CD4-positive, CD25-positive, alpha-beta regulatory T cell (primary cell): ENCODE measurements around the gene EHMT1. TPM values are rescaled to one million over a fixed set of nuclear protein-coding genes. Genes with fewer than 3 reads are reported as not detected.
"Not testable (repeated sequence)": the region's sequence is repeated elsewhere in the genome, so short reads cannot be mapped to it uniquely, and the experiment has no call there.

ENCODE experiments used
- ATAC-seq, 2 donors: fragments of 150-1000 bp; cut with Tn5 transposase; one replicate each; pipeline ENCODE4 v1.10.0; 2021; ENCODE audit warnings: low read depth in 2 of 2, moderate number of reproducible peaks in 2 of 2, moderate library complexity in 1 of 2
- DNase-seq, 3 donors: peaks; one replicate each; pipeline versions ENCODE4 v3.0.0 to v3.0.0-alpha.2; 2012 to 2022; ENCODE audit warnings: mixed read lengths in 1 of 3
- H3K27ac ChIP-seq: one replicate; pipeline ENCODE4 v1.7.0; 2013; ENCODE audit warnings: mild to moderate bottlenecking, low read length; ENCODE audit not compliant: insufficient read depth, poor library complexity, severe bottlenecking
- H3K27me3 ChIP-seq: one replicate; pipeline ENCODE4 v1.7.0; 2013; ENCODE audit warnings: low read length; ENCODE audit not compliant: control insufficient read depth, insufficient read depth
- H3K36me3 ChIP-seq: one replicate; pipeline ENCODE4 v1.7.0; 2013; ENCODE audit warnings: mild to moderate bottlenecking, low read length, moderate library complexity; ENCODE audit not compliant: control insufficient read depth, insufficient read depth
- H3K4me1 ChIP-seq: 2 replicates; pipeline ENCODE4 v1.7.0; 2013; ENCODE audit warnings: mild to moderate bottlenecking, low read length; ENCODE audit not compliant: insufficient read depth, control insufficient read depth, poor library complexity, severe bottlenecking
- H3K4me3 ChIP-seq: one replicate; pipeline ENCODE4 v1.7.0; 2013; ENCODE audit warnings: low read depth, mild to moderate bottlenecking, low read length, moderate library complexity
- H3K9me3 ChIP-seq, 2 experiments: 1 replicate in 1 of 2; 2 replicates in 1 of 2; pipeline ENCODE4 v1.7.0; 2013; ENCODE audit warnings: low read length in 2 of 2, mild to moderate bottlenecking in 1 of 2, moderate library complexity in 1 of 2; ENCODE audit not compliant: control insufficient read depth in 2 of 2
- H3K27ac Mint-ChIP-seq, 3 donors: one replicate each; pipeline ENCODE4 v1.8.0; 2020 to 2022; ENCODE audit warnings: mild to moderate bottlenecking in 3 of 3, mixed read lengths in 3 of 3, moderate library complexity in 2 of 3
- H3K27me3 Mint-ChIP-seq: one replicate; pipeline ENCODE4 v1.8.0; 2022; ENCODE audit warnings: mild to moderate bottlenecking, mixed read lengths
- H3K36me3 Mint-ChIP-seq: one replicate; pipeline ENCODE4 v1.8.0; 2020; ENCODE audit warnings: mixed read lengths
- H3K4me1 Mint-ChIP-seq, 4 donors: one replicate each; pipeline ENCODE4 v1.8.0; 2020 to 2022; ENCODE audit warnings: mixed read lengths in 4 of 4, mild to moderate bottlenecking in 1 of 4
- H3K4me3 Mint-ChIP-seq, 4 donors: one replicate each; pipeline ENCODE4 v1.8.0; 2020 to 2022; ENCODE audit warnings: mild to moderate bottlenecking in 4 of 4, mixed read lengths in 4 of 4, moderate library complexity in 3 of 4
- H3K9me3 Mint-ChIP-seq, 7 donors: one replicate each; pipeline ENCODE4 v1.8.0; 2020 to 2022; ENCODE audit warnings: mixed read lengths in 7 of 7, mild to moderate bottlenecking in 3 of 7, moderate library complexity in 2 of 7
- polyA plus RNA-seq, 4 donors: library from polyadenylated mRNA; unstranded; fragments of 300-500 nt; fragmentation: Illumina TruSeq; gene quantifications; one replicate each; pipeline ENCODE4 v1.2.3, GENCODE V29; 2021
- total RNA-seq: library from RNA; stranded (reverse); gene quantifications from one replicate; pipeline ENCODE4 v1.2.3, GENCODE V29; 2022

Gene EHMT1
- total and polyA plus RNA-seq, 5 donors from 2014 or later: 17.9 to 142 (median 20.0) TPM

DNA sequence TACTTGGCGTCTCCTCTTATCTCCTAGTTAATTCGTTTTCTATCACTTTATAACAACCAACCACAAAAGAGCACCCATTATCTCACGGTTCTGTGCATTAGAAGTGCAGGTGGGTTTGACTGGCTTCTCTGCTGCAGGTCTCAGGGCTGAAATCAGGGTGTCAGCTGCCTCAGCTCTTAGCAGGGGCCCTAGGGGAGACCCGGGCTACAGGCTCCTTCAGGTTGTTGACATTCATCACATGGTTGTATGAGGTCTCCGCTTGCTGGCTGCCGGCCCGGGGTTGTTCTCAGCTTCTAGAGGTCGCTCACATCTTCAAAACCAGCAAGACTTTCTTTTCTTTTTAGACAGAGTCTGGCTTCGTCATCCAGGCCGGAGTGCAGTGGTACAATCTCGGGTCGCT lies 25.6 kb upstream of the EHMT1 start:
- ATAC-seq: no peak
- no peaks in the 10 kb centered on the region for H3K9me3 ChIP-seq
- Mint-ChIP-seq H3K4me1 (peaks cover 0 to 17% (median 4%) of the 10 kb centered on the region in 4 donors), H3K36me3 (peaks cover under 1% of the 10 kb centered on the region), H3K4me3 (peak overlapping the region; percentile 33 to 72 (median 53)), H3K9me3 (no peaks in the 10 kb centered on the region), H3K27ac (no peak overlapping the region), H3K27me3 (no peaks in the 10 kb centered on the region)
- H3K4me1 ChIP-seq: peaks cover 19% of the 10 kb centered on the region
- H3K4me3 ChIP-seq: no peak overlapping the region
- H3K27ac ChIP-seq: no peak overlapping the region
- no peak for DNase-seq
- H3K27me3 ChIP-seq: no peaks in the 10 kb centered on the region
- peaks cover under 1% of the 10 kb centered on the region for H3K36me3 ChIP-seq

DNA sequence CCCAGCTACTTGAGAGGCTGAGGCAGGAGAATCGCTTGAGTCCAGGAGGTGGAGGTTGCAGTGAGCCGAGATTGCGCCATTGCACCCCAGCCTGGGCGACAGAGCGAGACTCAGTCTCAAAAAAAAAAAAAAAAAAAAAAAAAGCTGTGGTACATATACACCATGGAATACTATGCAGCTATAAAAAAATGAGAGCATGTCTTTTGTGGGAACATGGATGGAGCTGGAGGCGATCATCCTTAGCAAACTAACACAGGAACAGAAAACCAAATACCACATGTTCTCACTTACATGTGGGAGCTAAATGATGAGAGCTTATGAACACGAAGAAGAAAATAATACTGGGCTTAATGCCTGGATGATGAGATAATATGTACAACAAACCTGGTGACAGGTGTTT lies 22.2 kb upstream of the EHMT1 start:
- not testable (repeated sequence) for H3K4me3 Mint-ChIP-seq, H3K9me3 Mint-ChIP-seq, H3K27ac Mint-ChIP-seq, H3K36me3 ChIP-seq, ATAC-seq, H3K4me1 ChIP-seq, H3K27me3 Mint-ChIP-seq, H3K4me1 Mint-ChIP-seq, H3K4me3 ChIP-seq, DNase-seq, H3K9me3 ChIP-seq, H3K36me3 Mint-ChIP-seq, H3K27me3 ChIP-seq, H3K27ac ChIP-seq

DNA sequence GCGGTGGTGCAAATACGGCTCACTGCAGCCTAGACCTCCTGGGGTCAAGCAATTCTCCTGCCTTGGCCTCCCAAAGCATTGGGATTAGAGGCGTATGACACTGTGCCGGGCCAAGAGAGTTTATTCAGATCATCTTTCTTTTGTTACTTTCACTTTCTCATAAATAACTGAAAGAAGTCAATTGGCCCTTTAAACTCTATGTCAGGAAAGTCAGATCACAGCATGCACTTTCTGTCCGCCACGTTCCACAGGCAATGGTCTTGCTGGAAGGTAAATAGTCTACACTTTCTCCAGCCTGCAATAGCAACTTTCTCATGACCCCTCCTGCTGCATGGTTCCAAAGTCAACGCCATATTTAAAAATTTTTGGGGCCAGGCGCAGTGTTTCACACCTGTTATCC lies 19.9 kb upstream of the EHMT1 start:
- no peak overlapping the region for H3K27ac ChIP-seq
- H3K27me3 Mint-ChIP-seq: peaks cover 6% of the 10 kb centered on the region
- no peaks in the 10 kb centered on the region for H3K4me1 ChIP-seq
- no peaks in the 10 kb centered on the region for H3K27me3 ChIP-seq
- H3K36me3 Mint-ChIP-seq: no peaks in the 10 kb centered on the region
- ATAC-seq: no peak
- no peak overlapping the region for H3K27ac Mint-ChIP-seq
- peaks cover 0 to 4% (median 3%) of the 10 kb centered on the region in 4 donors for H3K4me1 Mint-ChIP-seq
- no peak for DNase-seq
- no peaks in the 10 kb centered on the region for H3K9me3 Mint-ChIP-seq
- H3K4me3 Mint-ChIP-seq: no peak overlapping the region
- H3K4me3 ChIP-seq: no peak overlapping the region
- H3K36me3 ChIP-seq: no peaks in the 10 kb centered on the region
- H3K9me3 ChIP-seq: no peaks in the 10 kb centered on the region

DNA sequence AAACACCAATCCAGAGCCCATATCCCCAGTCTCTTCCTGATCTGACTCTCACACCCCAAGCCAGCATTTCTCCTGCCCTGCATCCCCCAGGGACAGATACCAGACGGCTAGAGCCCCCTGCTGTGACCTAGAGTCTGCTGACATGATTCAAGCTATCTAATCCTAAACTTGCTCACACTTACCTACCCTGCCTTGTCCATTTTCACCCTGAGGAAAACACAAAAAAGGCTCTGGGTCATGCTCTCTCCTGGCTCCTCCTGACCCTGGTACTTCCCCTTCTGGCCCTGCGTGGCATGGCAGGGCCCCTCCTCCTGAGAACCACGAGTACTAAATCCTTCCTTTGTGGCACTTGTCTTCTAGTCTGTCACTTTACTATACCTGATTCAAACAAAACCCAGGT lies 16.1 kb upstream of the EHMT1 start:
- no peak for DNase-seq
- no peak for ATAC-seq
- peak overlapping the region; percentile 7 to 73 (median 64) for H3K4me3 Mint-ChIP-seq

DNA sequence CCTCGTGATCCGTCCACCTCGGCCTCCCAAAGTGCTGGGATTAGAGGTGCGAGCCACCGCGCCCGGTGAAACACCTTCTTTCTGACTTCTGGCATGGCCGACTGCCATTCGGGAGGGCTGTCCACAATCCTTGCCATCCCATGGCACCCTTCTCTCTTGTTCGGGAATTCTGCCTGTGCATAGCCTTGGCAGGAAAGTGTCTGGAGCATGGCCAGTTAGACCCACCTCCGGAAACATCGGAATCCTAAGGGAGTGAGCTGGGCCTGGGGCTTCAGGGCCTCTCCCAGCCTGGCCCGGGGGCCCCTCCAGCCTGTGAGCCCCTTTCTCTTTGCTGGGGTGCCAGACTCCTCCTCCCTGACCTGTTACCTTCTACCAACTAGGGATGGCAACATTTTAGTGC lies 14.9 kb upstream of the EHMT1 start:
- no peaks in the 10 kb centered on the region for H3K9me3 ChIP-seq
- Mint-ChIP-seq H3K4me3 (peak overlapping the region; percentile 41 to 76 (median 68)), H3K4me1 (peaks cover 4 to 22% (median 8%) of the 10 kb centered on the region in 4 donors), H3K9me3 (no peaks in the 10 kb centered on the region), H3K36me3 (no peaks in the 10 kb centered on the region), H3K27me3 (peaks cover 3% of the 10 kb centered on the region), H3K27ac (no peak overlapping the region)
- peaks cover 23% of the 10 kb centered on the region for H3K4me1 ChIP-seq
- H3K27ac ChIP-seq: no peak overlapping the region
- DNase-seq (no peak), ATAC-seq (no peak)
- H3K27me3 ChIP-seq: no peaks in the 10 kb centered on the region
- peaks cover 2% of the 10 kb centered on the region for H3K36me3 ChIP-seq
- no peak overlapping the region for H3K4me3 ChIP-seq

More for the DNA sequence above, 16.1 kb upstream of the EHMT1 start:
- H3K9me3 ChIP-seq: no peaks in the 10 kb centered on the region
- no peak overlapping the region for H3K4me3 ChIP-seq
- H3K36me3 Mint-ChIP-seq: no peaks in the 10 kb centered on the region
- no peaks in the 10 kb centered on the region for H3K27me3 ChIP-seq
- H3K27me3 Mint-ChIP-seq: peaks cover 6% of the 10 kb centered on the region
- H3K9me3 Mint-ChIP-seq: no peaks in the 10 kb centered on the region
- peaks cover 21% of the 10 kb centered on the region for H3K4me1 ChIP-seq
- H3K27ac Mint-ChIP-seq: no peak overlapping the region
- no peak overlapping the region for H3K27ac ChIP-seq
- H3K36me3 ChIP-seq: no peaks in the 10 kb centered on the region
- peaks cover 4 to 18% (median 10%) of the 10 kb centered on the region in 4 donors for H3K4me1 Mint-ChIP-seq

DNA sequence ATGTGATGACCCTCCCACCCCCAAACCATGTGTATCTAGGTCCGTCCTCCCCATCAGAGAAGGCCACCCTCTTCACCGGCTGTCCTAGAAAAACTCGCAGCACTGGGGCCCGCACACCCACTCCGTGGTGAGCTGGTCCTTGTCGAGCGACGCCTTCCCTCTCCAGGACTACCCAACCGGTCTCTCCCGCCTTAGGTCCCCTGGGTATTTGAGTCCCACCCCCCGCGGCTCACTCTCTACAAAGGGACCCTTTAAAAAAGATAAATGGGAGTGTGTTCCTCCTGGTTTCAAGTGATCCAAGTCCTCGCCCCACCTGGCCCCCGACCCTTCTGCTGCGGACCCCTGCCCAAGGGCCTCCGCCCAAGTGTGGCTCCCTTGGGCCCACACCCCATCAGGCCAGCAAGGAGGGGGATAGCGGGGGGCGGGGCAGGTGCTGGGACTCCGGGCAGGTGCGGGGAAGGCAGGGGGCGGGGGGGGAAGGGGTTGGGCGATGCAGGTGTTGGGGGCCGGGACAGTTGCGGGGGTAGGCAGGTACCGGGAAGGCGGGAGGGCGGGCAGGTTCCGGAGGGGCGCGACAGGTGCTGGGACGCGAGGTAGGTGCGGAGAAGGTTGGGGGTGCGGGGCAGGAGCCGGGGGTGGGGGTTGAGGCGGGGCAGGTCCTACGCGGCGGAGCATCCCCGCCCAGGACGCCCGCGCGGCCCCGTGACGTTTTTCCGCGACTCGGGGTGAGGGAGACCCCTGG lies 14.3 kb upstream of the EHMT1 start:
- no peaks in the 10 kb centered on the region for H3K27me3 Mint-ChIP-seq
- peaks cover 23% of the 10 kb centered on the region for H3K4me1 ChIP-seq
- no peaks in the 10 kb centered on the region for H3K36me3 Mint-ChIP-seq
- H3K27ac ChIP-seq: peak overlapping the region; percentile 66
- peak overlapping the region; percentile 41 to 76 (median 68) for H3K4me3 Mint-ChIP-seq
- ATAC-seq (no peak), DNase-seq (no peak)
- no peak overlapping the region for H3K27ac Mint-ChIP-seq
- H3K9me3 ChIP-seq: no peaks in the 10 kb centered on the region
- H3K9me3 Mint-ChIP-seq: no peaks in the 10 kb centered on the region
- H3K36me3 ChIP-seq: peaks cover 2% of the 10 kb centered on the region
- H3K4me1 Mint-ChIP-seq: peaks cover 4 to 20% (median 8%) of the 10 kb centered on the region in 4 donors
- no peak overlapping the region for H3K4me3 ChIP-seq
- no peaks in the 10 kb centered on the region for H3K27me3 ChIP-seq

DNA sequence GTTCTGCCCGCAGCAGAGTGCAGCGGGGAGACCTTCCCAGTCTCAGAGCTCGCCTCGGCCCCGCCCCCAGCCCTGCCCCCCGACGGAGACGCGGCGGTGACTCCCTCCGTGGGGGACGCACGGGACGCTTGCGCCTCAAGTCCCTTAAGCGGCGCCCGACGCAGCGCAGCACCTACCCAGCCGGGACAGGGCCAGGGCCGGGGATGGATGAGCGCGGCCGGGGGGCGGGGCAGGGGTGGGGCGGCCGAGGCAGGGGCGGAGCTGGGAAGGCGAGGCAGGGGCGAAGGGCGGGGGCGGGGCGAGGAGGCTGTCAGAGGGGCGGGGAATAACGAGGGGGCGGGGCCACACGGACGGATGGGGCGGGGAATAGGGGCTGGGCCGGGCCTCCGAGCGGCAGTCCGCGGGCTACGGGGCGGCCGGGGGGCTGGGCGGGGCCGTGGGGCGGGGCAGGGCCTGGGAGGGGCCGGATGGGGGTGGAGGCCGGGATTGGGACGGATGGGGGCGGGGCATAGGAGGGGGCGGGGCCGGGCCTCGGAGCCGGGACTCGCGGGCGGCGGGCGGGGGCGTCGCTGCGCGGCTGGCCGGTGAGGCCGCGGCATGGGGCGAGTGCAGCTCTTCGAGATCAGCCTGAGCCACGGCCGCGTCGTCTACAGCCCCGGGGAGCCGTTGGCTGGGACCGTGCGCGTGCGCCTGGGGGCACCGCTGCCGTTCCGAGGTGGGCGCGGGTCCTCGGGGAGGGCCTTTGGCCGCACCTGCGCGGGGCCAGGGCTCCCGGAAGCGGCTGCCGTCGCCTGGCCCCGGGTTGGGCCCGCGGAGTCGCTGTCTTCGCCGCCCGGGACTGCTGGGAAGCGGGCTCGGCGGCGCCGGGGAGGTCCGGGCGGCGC lies 13.4 kb upstream of the EHMT1 start, which contains the start of gene ARRDC1:
ARRDC1 (plus strand) TSS at position 566 of the 884 bp plus-strand sequence; CDS start at position 598, 32 bp downstream.
- DNase-seq: peak; percentile 86 to 97 (median 89)
- Mint-ChIP-seq H3K4me1 (peaks cover 4 to 23% (median 8%) of the 10 kb centered on the region in 4 donors), H3K4me3 (peak within 1 kb of the TSS; percentile 81 to 90 (median 88)), H3K36me3 (no peaks in the 10 kb centered on the region), H3K9me3 (no peaks in the 10 kb centered on the region), H3K27ac (peak within 1 kb of the TSS in 1 of 3 donors; percentile 90), H3K27me3 (no peaks in the 10 kb centered on the region)
- Histone ChIP-seq H3K4me1 (peaks cover 23% of the 10 kb centered on the region), H3K27ac (peak within 1 kb of the TSS; percentile 69), H3K27me3 (no peaks in the 10 kb centered on the region), H3K9me3 (no peaks in the 10 kb centered on the region), H3K4me3 (peak within 1 kb of the TSS; percentile 44), H3K36me3 (peaks cover 2% of the 10 kb centered on the region)
- ATAC-seq: peak; percentile 90
